ENCODE data around the gene CDK6. TPM values are rescaled to one million over a fixed set of nuclear protein-coding genes. Genes with fewer than 3 reads are reported as not detected.

Gene CDK6
- total and polyA plus RNA-seq, 2 of the 8 experiments (the other 6 are each of a cell fraction or from before 2014, with no cell fraction given): 5.9 to 18.9 TPM

- Histone ChIP-seq H3K18ac (ENCODE audit: extremely low read depth, low read length) (no peak overlapping the region), H3K4me1 (replicated peaks in 1 of 4; ENCODE audit: control insufficient read depth in 3 of 4, insufficient read depth in 4 of 4, low read length in 3 of 4) (peaks cover 0 to 4% (median 2%) of the 10 kb centered on the region in 4 experiments; a peak in 4 of 7 replicates), H3K4me3 (ENCODE audit: extremely low read depth in 1 of 4, insufficient read depth in 2 of 4, low read depth in 3 of 4, low read length in 4 of 4) (no peak overlapping the region), H3K23me2 (ENCODE audit: low read depth, low read length) (no peaks in the 10 kb centered on the region), H2BK120ac (replicated peaks; ENCODE audit: low read depth, low read length) (no peak overlapping the region), H3K23ac (ENCODE audit: insufficient read length) (no peak overlapping the region), H3K4me2 (ENCODE audit: insufficient read depth in 1 of 2, low read depth in 2 of 2, low read length in 2 of 2) (no peak overlapping the region), H3K36me3 (ENCODE audit: control insufficient read depth in 2 of 4, insufficient read depth in 4 of 4, low read length in 3 of 4) (no peaks in the 10 kb centered on the region), H3K79me2 (ENCODE audit: control insufficient read depth in 1 of 2, insufficient read depth in 2 of 2, low read length in 2 of 2) (no peaks in the 10 kb centered on the region), H4K5ac (ENCODE audit: insufficient read length, low read depth, low read length) (no peak overlapping the region), H4K20me1 (replicated peaks in 1 of 2; ENCODE audit: control insufficient read depth in 1 of 2, insufficient read depth in 2 of 2, low read length in 2 of 2) (no peaks in the 10 kb centered on the region), H3K9me3 (ENCODE audit: insufficient read depth in 2 of 2, low read depth in 1 of 2, low read length in 1 of 2) (no peaks in the 10 kb centered on the region), H3K9ac (replicated peaks in 1 of 4; ENCODE audit: extremely low read depth in 1 of 4, low read depth in 3 of 4, low read length in 3 of 4) (no peak overlapping the region), H2BK12ac (ENCODE audit: low read depth, low read length) (no peak overlapping the region), H3K27ac (ENCODE audit: low read depth, low read length) (no peak overlapping the region), H4K91ac (replicated peaks; ENCODE audit: insufficient read length, low read length) (no peak overlapping the region), H2BK5ac (ENCODE audit: low read depth, low read length) (no peak overlapping the region), H2AFZ (ENCODE audit: low read length) (no peak overlapping the region), H3K79me1 (ENCODE audit: low read depth, low read length) (no peaks in the 10 kb centered on the region), H2AK5ac (ENCODE audit: low read depth, low read length) (no peak overlapping the region), H3K56ac (replicated peaks; ENCODE audit: insufficient read length, low read depth, low read length) (no peak overlapping the region), H3K14ac (ENCODE audit: insufficient read length) (no peak overlapping the region), H2BK15ac (ENCODE audit: low read length) (no peak overlapping the region), H4K8ac (ENCODE audit: extremely low read depth, insufficient read depth, low read length) (no peak overlapping the region), H2BK20ac (ENCODE audit: low read length) (no peak overlapping the region), H3K27me3 (replicated peaks in 1 of 4; ENCODE audit: control insufficient read depth in 3 of 4, extremely low read depth in 1 of 4, insufficient read depth in 3 of 4, low read length in 3 of 4) (no peaks in the 10 kb centered on the region), H3K4ac (replicated peaks; ENCODE audit: insufficient read length, low read depth, low read length) (no peak overlapping the region)
- no peak for FAIRE-seq
- WGBS, 2 experiments (ENCODE audit: extremely low coverage in 1 of 2, insufficient coverage in 1 of 2, insufficient read length in 1 of 2, insufficient replicate concordance in 2 of 2, low coverage in 1 of 2, low lambda C conversion rate in 2 of 2, missing lambda C conversion rate in 1 of 2): 93% methylated on average over 9 of the region's 9 CpGs; no CpG with 5 or more reads in 1 of the 2 experiments
- TF ChIP-seq BCL11A (IDR thresholded peaks at IDR 0.05; ENCODE audit: low read depth in 2 of 2, low read length in 2 of 2) (no peak), USF2 (IDR thresholded peaks at IDR 0.05; ENCODE audit: low read length) (no peak), BRCA1 (IDR thresholded peaks at IDR 0.05; ENCODE audit: low read depth, low read length) (no peak), PHF8 (conservative IDR thresholded peaks at IDR 0.05; ENCODE audit: low read depth, low read length) (no peak), SIRT6 (IDR thresholded peaks at IDR 0.05; ENCODE audit: low read length) (no peak)
- CTCF ChIA-PET (ENCODE audit: partially characterized antibody): interaction anchor here (0.8 kb wide), 1 partner anchor 19 kb away, joined by 3 read pairs; no protein-coding TSS in a partner anchor
- no peak for DNase-seq (ENCODE audit: low read depth in 1 of 2, low spot score in 2 of 2)
- POLR2A ChIA-PET (ENCODE audit: partially characterized antibody): no interaction called here
Observed at GRCh38 chr7:92639213-92639896, 197.0 kb downstream of the CDK6 start.

Data from H1 (cell line).